ENCODE data around the gene NIF3L1.

Gene NIF3L1

GRCh38 chr2:200888704-200889625, at the start of gene NIF3L1, which contains the start of gene PPIL3:
Gene NIF3L1 (plus strand): TSS chr2:200889371. CDS start chr2:200891944, 2,573 bp downstream.
Gene PPIL3 (minus strand): TSS chr2:200889077. CDS start chr2:200887615, 1,462 bp downstream.
- DNase-seq, result peak; percentile 99

- no peak for DNase-seq
Measured at GRCh38 chr2:200839513-200839912, 49.7 kb upstream of the NIF3L1 start.

GRCh38 chr2:200843993-200844948, 44.9 kb upstream of the NIF3L1 start:
- no peak for DNase-seq

GRCh38 chr2:200845194-200845593, 44.0 kb upstream of the NIF3L1 start:
- no peak for DNase-seq

- no peak for DNase-seq
Measured at GRCh38 chr2:200845669-200846325, 43.4 kb upstream of the NIF3L1 start.

GRCh38 chr2:200847269-200847668, 41.9 kb upstream of the NIF3L1 start:
- DNase-seq, result no peak

GRCh38 chr2:200847939-200848338, 41.2 kb upstream of the NIF3L1 start:
- no peak for DNase-seq

GRCh38 chr2:200850512-200851256, 38.5 kb upstream of the NIF3L1 start:
- DNase-seq, result no peak

- DNase-seq, result no peak
Measured at GRCh38 chr2:200851398-200852248, 37.5 kb upstream of the NIF3L1 start.

GRCh38 chr2:200852605-200853004, 36.6 kb upstream of the NIF3L1 start:
- no peak for DNase-seq

GRCh38 chr2:200856806-200857205, 32.4 kb upstream of the NIF3L1 start:
- no peak for DNase-seq

- DNase-seq, result no peak
Measured at GRCh38 chr2:200860092-200860795, 28.9 kb upstream of the NIF3L1 start.

GRCh38 chr2:200861617-200862155, 27.5 kb upstream of the NIF3L1 start:
- DNase-seq, result no peak

- DNase-seq, result peak; percentile 76
Measured at GRCh38 chr2:200862532-200863000, 26.6 kb upstream of the NIF3L1 start.

GRCh38 chr2:200863782-200864175, 25.4 kb upstream of the NIF3L1 start:
- DNase-seq, result no peak

GRCh38 chr2:200864176-200865034, 24.8 kb upstream of the NIF3L1 start, which contains the start of gene CLK1:
Gene CLK1 (minus strand): TSS chr2:200864658. CDS start chr2:200861862, 2,796 bp downstream.
- peak; percentile 95 for DNase-seq

GRCh38 chr2:200869014-200869413, 20.2 kb upstream of the NIF3L1 start:
- DNase-seq, result peak; percentile 49

- DNase-seq, result peak; percentile 37
Measured at GRCh38 chr2:200871151-200871550, 18.0 kb upstream of the NIF3L1 start.

- DNase-seq, result no peak
Measured at GRCh38 chr2:200873560-200873959, 15.6 kb upstream of the NIF3L1 start.

Measured in hematopoietic multipotent progenitor cell treated with erythropoietin and hydrocortisone succinate and interleukin-3 and kit ligand, for 6 days (in vitro differentiated cells).